NCI-H187 treated with DMSO at 0.1 percent for 48 hours (cell line): ENCODE measurements around the gene RGS5.
"Not testable (repeated sequence)": the region's sequence is repeated elsewhere in the genome, so short reads cannot be mapped to it uniquely, and the experiment has no call there.

Experiments used
- DNase-seq: peaks from one replicate; lab custom pipeline; 2025; lab: John Stamatoyannopoulos, UW

RGS5 gene

DNA sequence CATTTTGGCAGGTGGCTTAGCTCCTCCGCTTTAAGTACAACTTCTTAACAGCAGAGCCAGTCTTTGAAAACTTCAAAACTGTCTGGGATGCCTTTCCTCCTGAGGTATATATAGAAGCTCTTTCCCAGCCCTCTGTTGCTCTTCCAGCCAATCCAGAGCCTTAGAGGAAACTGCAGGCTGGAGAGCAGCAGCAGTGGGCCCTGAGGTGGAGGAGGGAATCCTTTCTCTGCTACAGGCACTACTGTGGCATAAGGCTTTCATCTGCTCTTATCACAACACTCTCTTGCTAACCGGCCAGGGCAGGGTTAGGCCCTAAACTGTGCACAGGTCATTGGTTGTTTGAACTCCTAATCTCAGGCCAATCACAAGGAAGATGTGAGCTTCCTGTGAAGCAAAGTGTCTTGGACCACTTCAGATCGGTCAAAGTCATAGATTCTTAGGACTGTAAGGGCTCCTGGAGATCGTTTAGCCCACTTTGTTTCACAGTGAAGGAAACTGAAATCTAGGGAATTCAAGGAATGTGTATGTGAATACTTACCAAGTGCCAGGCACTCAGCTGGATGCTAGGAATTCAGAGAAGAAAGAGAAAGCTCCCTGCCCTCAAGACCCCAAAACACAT lies at the start of gene RGS5:
RGS5 (minus strand) TSS at position 84 of the 619 bp plus-strand sequence; CDS start at position 3, 81 bp downstream.
- DNase-seq, result no peak

GRCh38 chr1:163250382-163250974 lies 47.8 kb upstream of the RGS5 start:
- DNase-seq, result no peak

- no peak for DNase-seq
Measured at GRCh38 chr1:163248064-163248463, 45.3 kb upstream of the RGS5 start.

DNA sequence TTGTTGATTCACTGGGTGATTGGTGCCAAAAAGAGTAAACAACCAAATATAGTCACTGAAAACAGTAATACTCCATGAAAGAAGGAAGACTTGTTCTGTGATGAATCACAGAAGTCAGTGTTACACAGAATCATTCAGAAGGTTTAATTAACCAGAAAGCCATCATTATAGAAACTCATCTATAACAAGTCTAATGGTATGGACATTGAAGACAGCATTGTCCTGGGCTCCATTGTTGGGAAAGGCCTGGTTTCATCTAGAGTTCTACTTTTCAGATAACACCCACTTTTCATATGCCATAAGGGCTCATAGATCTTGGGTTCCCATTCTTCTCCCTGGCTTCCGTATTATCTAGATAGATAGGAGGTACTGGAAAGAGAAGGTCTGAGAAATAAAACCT lies 41.9 kb upstream of the RGS5 start:
- not testable (repeated sequence) for DNase-seq

DNA sequence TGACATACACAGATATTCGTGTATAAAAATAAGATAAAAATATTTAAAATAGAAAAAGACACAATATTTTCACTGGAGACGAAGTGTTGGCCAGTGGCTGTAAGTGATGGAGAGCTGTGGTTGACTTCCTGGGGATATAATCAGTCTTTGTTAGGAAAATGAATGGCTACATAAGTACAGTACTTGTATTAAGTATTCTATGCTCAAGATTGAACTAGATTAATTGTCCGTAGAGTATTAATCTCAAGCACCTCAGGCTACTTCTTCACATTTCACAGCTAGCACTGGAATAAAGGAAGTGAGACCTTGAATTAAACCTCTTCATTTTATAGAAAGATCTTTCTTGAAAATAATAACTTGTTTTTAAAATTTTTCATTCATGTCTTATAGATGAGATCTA lies 39.0 kb upstream of the RGS5 start:
- no peak for DNase-seq

GRCh38 chr1:163240705-163241104 lies 38.0 kb upstream of the RGS5 start:
- no peak for DNase-seq

GRCh38 chr1:163233643-163234042 lies 30.9 kb upstream of the RGS5 start:
- not testable (repeated sequence) for DNase-seq

- DNase-seq, result no peak
Measured at GRCh38 chr1:163231385-163231784, 28.7 kb upstream of the RGS5 start.

DNA sequence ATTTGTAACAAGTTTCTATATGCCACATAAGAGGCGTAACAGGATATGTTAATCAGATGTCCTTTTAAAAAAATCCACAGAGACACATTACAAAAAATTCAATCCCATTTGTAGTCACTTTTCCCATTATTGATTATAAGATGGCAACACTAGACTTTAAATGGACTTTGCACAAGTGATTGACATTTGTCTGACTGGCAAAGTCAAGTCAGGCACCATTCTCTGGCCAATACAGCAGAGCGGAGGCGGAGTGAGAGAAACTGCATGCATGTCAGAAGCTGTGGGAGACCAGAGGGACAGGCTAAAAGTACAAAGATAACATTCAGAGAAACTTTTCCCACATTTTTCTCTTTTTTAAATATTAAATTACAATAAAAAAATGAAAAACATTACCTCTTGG lies 28.1 kb upstream of the RGS5 start:
- no peak for DNase-seq

- DNase-seq, result not testable (repeated sequence)
Measured at GRCh38 chr1:163228271-163228670, 25.6 kb upstream of the RGS5 start.

DNA sequence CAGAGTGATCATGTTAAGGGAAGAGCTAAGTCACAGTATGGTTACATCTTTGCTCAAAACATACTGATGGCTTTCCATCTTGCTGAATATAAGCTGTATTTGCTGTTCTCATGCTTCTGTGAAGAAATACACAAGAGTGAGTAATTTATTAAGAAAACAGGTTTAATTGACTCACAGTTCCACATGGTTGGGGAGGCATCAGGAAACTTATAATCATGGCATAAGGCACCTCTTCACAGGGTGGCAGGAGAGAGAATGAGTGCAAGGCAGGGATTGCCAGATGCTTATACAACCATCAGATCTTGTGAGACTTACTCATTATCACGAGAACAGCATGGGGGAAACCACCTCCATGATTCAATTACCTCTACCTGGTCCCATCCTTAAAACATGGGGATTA lies 24.4 kb upstream of the RGS5 start:
- no peak for DNase-seq

DNA sequence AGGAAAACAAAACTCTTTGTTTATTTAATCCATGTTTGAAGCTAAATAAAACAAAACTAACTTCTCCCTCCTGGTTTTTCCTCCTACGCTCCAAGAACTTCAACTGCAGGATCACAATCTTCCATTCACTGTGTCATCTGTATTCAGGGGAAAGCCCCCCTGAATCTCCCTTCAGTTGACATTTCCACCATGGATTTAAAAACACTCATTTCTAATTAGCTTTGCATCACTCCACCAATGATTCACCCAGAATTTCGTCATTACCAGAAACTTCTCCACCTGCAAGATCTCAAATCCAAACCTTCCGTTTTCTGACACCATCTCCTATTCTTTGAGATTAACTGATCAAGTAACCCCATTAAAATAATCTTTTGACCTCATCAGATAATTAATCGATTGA lies 10.9 kb upstream of the RGS5 start:
- no peak for DNase-seq

GRCh38 chr1:163211667-163212066 lies 9.0 kb upstream of the RGS5 start:
- no peak for DNase-seq

- no peak for DNase-seq
Measured at GRCh38 chr1:163205513-163205912, 2.8 kb upstream of the RGS5 start.

DNA sequence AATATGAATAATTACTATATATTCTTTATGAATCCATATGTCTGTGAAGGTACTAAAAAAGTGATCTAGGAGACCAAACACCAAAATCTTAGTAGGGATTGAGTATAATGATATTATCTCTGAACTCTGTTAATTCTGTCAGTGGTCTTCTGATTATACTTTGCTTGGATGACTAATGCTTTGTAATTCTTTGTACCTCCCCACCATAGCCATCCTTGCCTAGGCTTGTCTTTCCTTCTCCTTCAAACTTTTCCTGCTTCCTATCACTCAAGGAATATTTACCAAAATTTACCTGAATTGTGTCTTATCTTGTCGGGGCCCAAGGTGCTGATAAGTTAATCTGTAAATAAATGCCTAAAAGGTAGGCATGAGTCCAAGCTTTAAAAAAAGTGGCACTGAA lies 845 bp upstream of the RGS5 start:
- DNase-seq, result no peak

DNA sequence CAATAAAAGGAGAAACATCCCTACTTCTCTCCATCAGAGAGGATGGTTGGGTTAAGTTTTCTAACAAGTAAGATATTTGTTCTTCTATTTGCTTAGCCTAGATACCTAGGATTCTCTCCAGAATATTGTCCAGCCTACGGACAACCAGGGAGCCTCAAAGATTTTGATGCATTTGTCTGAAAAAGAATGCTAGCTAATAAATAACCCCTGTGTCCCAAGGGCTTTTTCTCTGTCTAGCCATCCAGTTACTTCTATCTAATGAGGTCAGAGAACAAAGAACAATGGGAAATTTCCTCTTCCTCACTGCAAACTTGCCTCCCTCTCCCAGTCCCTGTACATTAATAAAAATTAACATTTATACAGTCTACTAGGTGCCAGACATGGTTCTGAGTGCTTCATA lies 810 bp downstream of the RGS5 start:
- DNase-seq, result no peak

DNA sequence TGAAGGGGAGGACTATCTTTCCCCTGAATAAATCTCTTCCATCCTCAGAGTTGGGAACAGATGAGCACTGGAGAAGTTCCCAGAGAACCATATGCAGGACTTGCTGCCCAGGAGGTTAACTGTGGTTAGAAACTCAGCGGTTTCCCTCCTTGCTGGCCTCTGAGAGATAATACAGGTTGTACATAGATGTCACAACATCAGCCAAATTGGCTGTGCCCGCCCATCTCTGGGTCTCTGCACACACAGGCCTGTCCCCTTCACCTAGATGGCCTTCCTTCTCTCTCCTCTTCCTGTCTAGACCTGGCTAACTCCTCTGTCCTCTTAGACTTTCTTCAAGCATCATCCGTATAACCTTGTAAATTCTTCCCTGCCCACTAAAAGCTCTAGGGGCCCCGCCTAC lies 5.7 kb downstream of the RGS5 start:
- DNase-seq, result no peak

DNA sequence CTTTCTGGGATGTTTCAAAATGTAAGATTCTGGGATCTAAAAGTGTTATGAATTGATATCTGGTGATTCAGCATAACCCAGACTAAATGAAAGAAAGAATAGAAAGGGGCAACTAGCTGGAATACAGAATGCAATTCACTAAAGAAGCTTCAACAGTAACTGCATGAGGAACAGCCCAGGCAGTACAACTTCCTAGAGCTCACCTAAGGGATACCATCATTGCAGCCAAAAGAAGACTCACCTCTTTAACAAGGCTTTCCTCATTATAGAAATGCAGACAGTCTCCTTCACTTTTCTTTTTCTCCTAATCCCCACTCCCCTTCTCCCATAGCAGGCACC lies 6.3 kb downstream of the RGS5 start:
- DNase-seq, result no peak

- no peak for DNase-seq
Measured at GRCh38 chr1:163195728-163196448, 6.8 kb downstream of the RGS5 start.

- DNase-seq, result no peak
Measured at GRCh38 chr1:163191301-163191700, 11.4 kb downstream of the RGS5 start.

- DNase-seq, result no peak
Measured at GRCh38 chr1:163188947-163189346, 13.8 kb downstream of the RGS5 start.

GRCh38 chr1:163187849-163188248 lies 14.9 kb downstream of the RGS5 start:
- DNase-seq, result no peak

GRCh38 chr1:163186862-163187261 lies 15.9 kb downstream of the RGS5 start:
- DNase-seq, result no peak
